SK-N-SH (cell line): ENCODE measurements around the gene FAM107B. TPM values are rescaled to one million over a fixed set of nuclear protein-coding genes. Genes with fewer than 3 reads are reported as not detected.

Experiments
- CTCF ChIA-PET: fragments of 300-600, 350-600 bp; formaldehyde crosslinking; extraction: SDS; loops from one replicate; lab custom pipeline; 2021; lab: Yijun Ruan, JAX
- POLR2A ChIA-PET: fragments of 350-600 bp; sonication (Branson Sonifier 250); formaldehyde crosslinking; extraction: SDS; loops from one replicate; lab custom pipeline; 2020; ENCODE audit warnings: antibody characterized with exemption, inconsistent platforms; lab: Yijun Ruan, JAX
- DNase-seq: peaks from one replicate; pipeline ENCODE4 v3.0.0; 2012
- H2AFZ ChIP-seq: fragments of 200-600 bp; sonication (generic); 2 replicates; pipeline ENCODE4 v1.8.1; 2016; ENCODE audit warnings: antibody characterized with exemption, mild to moderate bottlenecking, low read depth
- H3F3A ChIP-seq: fragments of 200-600 bp; sonication (generic); replicated peaks from 2 replicates; pipeline ENCODE3; 2016; ENCODE audit warnings: antibody characterized with exemption, mild to moderate bottlenecking; ENCODE audit not compliant: insufficient read depth
- H3K27ac ChIP-seq, 2 experiments: fragments of 200-500 bp in 1 of 2; fragments of 200-600 bp in 1 of 2; sonication (Bioruptor generic) in 1 of 2; sonication (generic), shearing (Covaris generic) in 1 of 2; 2 replicates each; pipeline versions ENCODE4 v1.5.1 to v1.6.1; 2014 to 2016; ENCODE audit warnings: low read depth in 2 of 2, inconsistent platforms in 1 of 2, low read length in 1 of 2, mild to moderate bottlenecking in 1 of 2, mixed read lengths in 1 of 2
- H3K27me3 ChIP-seq: fragments of 200-600 bp; sonication (generic), shearing (Covaris generic); 2 replicates; pipeline ENCODE4 v1.6.1; 2016; ENCODE audit warnings: mixed run types; ENCODE audit not compliant: insufficient read depth
- H3K36me3 ChIP-seq, 2 experiments: fragments of 200-500 bp in 1 of 2; fragments of 200-600 bp in 1 of 2; sonication (Bioruptor generic) in 1 of 2; sonication (generic) in 1 of 2; replicated peaks in 1 of 2; 2 replicates each; pipeline versions ENCODE3 to v1.5.1; 2014 to 2016; ENCODE audit warnings: low read length in 1 of 2, mild to moderate bottlenecking in 1 of 2; ENCODE audit not compliant: insufficient read depth in 2 of 2, control insufficient read depth in 1 of 2
- H3K4me1 ChIP-seq, 2 experiments: fragments of 200-500 bp in 1 of 2; fragments of 200-600 bp in 1 of 2; sonication (Bioruptor generic) in 1 of 2; sonication (generic), shearing (Covaris generic) in 1 of 2; 2 replicates each; pipeline versions ENCODE4 v1.5.1 to v1.6.1; 2014 to 2016; ENCODE audit warnings: low read depth in 1 of 2, low read length in 1 of 2, mixed run types in 1 of 2; ENCODE audit not compliant: insufficient read depth in 2 of 2, control insufficient read depth in 1 of 2
- H3K4me2 ChIP-seq: fragments of 200-600 bp; sonication (generic), shearing (Covaris generic); 2 replicates; pipeline ENCODE4 v1.6.1; 2017; ENCODE audit warnings: mixed run types
- H3K4me3 ChIP-seq, 2 experiments: fragments of 200-500 bp in 1 of 2; fragments of 200-600 bp in 1 of 2; sonication (Bioruptor generic) in 1 of 2; sonication (generic), shearing (Covaris generic) in 1 of 2; 2 replicates each; pipeline versions ENCODE4 v1.5.1 to v1.8.1; 2014 to 2016; ENCODE audit warnings: low read depth in 2 of 2, inconsistent platforms in 1 of 2, low read length in 1 of 2, mild to moderate bottlenecking in 1 of 2, mixed read lengths in 1 of 2, moderate library complexity in 1 of 2
- H3K79me2 ChIP-seq: fragments of 200-600 bp; sonication (generic); 2 replicates; pipeline ENCODE4 v1.8.1; 2017; ENCODE audit warnings: mild to moderate bottlenecking; ENCODE audit not compliant: insufficient read depth
- H3K9ac ChIP-seq: fragments of 200-600 bp; sonication (generic); 2 replicates; pipeline ENCODE4 v1.6.1; 2017; ENCODE audit warnings: mixed run types
- H3K9me2 ChIP-seq: fragments of 200-600 bp; sonication (generic); 2 replicates; pipeline ENCODE4 v1.6.1; 2017; ENCODE audit warnings: mixed run types
- H3K9me3 ChIP-seq: fragments of 200-600 bp; sonication (generic); 2 replicates; pipeline ENCODE4 v1.6.1; 2017; ENCODE audit warnings: mixed run types, mild to moderate bottlenecking, moderate library complexity
- H4K20me1 ChIP-seq: fragments of 200-600 bp; sonication (generic); 2 replicates; pipeline ENCODE4 v1.6.1; 2017; ENCODE audit warnings: mild to moderate bottlenecking, mixed run types; ENCODE audit not compliant: insufficient read depth
- EZH2phosphoT487 ChIP-seq: fragments of 200-600 bp; sonication (generic); IDR thresholded peaks from 2 replicates; pipeline ENCODE4 v1.6.1; 2017; ENCODE audit warnings: low read depth, mixed run types, mild to moderate bottlenecking, antibody characterized with exemption, moderate library complexity, borderline replicate concordance
- FOXJ3 ChIP-seq: sonication (generic); formaldehyde crosslinking; IDR thresholded peaks from 2 replicates; pipeline ENCODE4 v1.5.1; 2020; ENCODE audit warnings: mild to moderate bottlenecking, missing genetic modification reagents
- FOXM1 ChIP-seq: IDR thresholded peaks from 2 replicates; pipeline ENCODE4 v1.4.0; 2012; ENCODE audit warnings: low read depth, mild to moderate bottlenecking
- GATA2 ChIP-seq: sonication (generic); formaldehyde crosslinking; IDR thresholded peaks from 2 replicates; pipeline ENCODE4 v1.5.0; 2020; ENCODE audit warnings: mild to moderate bottlenecking, missing genetic modification reagents
- MXI1 ChIP-seq: IDR thresholded peaks from 2 replicates; pipeline ENCODE4 v1.6.1; 2012; ENCODE audit warnings: mild to moderate bottlenecking, low read depth, low read length, improper control_type of control experiment
- NRF1 ChIP-seq: IDR thresholded peaks from 2 replicates; pipeline ENCODE4 v1.6.1; 2012; ENCODE audit warnings: low read depth, mild to moderate bottlenecking, low read length
- RAD21 ChIP-seq: IDR thresholded peaks from 2 replicates; pipeline ENCODE4 v1.6.1; 2012; ENCODE audit warnings: mild to moderate bottlenecking, low read length
- SMC3 ChIP-seq: IDR thresholded peaks from 2 replicates; pipeline ENCODE4 v1.6.1; 2012; ENCODE audit warnings: low read depth, low read length, improper control_type of control experiment
- TCF12 ChIP-seq: IDR thresholded peaks from 2 replicates; pipeline ENCODE4 v1.4.0; 2012
- TEAD4 ChIP-seq: IDR thresholded peaks from 2 replicates; pipeline ENCODE4 v1.4.0; 2012; ENCODE audit warnings: mild to moderate bottlenecking, borderline replicate concordance; ENCODE audit not compliant: insufficient read depth
- WGBS: methylation state at CpG from one replicate; pipeline ENCODE4 v1.1.6; 2017; ENCODE audit warnings: low lambda C conversion rate; 5-methylcytosine and 5-hydroxymethylcytosine counted together
- polyA plus RNA-seq, 3 experiments: library from polyadenylated mRNA; depleted of rRNA; stranded (reverse); fragments of >200 nt; gene quantifications; 2 replicates each; pipeline ENCODE4 v1.2.3, GENCODE V29; 2012
- TF ChIP-seq, protein P1 (sequence below): IDR thresholded peaks from 2 replicates; pipeline ENCODE4 v1.6.1; 2012; ENCODE audit warnings: mild to moderate bottlenecking, low read depth, low read length, moderate library complexity
- TF ChIP-seq, protein P2 (sequence below): IDR thresholded peaks from 2 replicates; pipeline ENCODE4; 2012

The FAM107B gene
- polyA plus RNA-seq, 1 of the 3 experiments (the other 2 are of a cell fraction) = 1.0 TPM

DNA sequence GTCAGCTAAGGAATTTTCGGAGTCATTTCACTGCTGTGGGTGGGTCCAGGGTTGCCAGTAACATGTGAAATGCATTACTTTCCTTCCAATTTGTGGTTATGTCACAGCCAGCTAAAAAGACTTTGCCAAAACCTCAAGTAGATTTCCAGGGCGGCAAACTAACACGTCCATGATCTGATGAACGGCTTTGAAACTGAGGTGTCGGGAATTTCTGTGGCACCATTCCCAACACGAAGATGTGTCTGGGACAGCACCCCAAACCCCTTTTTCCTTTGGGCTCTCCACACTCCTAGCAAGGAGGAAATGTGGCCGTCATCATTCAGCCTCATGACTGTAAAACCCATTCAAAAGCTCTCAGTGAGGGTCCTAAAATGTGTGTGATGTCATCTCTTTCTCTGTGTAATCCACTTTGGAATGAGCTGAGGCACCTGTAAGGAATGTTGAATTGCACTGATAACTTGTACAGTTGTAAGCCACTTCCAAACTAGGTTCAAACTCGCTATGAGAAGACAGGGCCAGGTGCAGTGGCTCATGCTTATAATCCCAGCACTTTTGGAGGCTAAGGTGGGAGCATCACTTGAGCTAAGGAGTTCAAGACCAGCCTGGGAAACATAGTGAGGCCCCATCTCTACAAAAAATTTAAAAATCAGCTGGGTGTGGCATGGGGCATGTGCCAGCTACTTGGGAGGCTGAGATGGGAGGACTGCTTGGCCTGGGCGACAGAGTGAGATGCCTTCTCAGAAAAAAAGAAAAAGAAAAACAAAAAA is 297.9 kb downstream of the FAM107B start (continued):
- TF ChIP-seq FOXJ3 (CRISPR knock-in tag) (no peak), EZH2phosphoT487 (no peak), NRF1 (no peak), TCF12 (no peak)

DNA sequence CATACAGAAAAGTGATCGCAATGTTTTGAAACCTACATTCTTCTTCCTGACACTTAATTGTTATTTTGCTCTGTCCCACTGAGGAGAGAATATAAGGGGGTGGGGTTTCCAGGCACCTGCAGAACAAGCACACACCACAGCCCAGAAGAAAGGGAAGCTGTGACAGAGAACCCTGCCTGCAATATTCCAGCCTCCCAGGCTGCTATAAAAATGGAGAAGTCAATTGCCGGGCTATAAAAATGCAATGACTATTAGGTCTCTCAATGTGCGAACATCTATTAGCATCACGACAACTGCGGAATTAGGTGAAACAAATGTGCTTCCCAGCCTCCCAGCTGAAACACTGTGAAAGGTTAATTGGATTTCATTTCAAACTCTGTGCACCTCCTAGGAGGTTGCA is 298.7 kb downstream of the FAM107B start:
- Histone ChIP-seq H3K4me1 (no peaks in the 10 kb centered on the region), H3K9me2 (no peaks in the 10 kb centered on the region)
- TF ChIP-seq SMC3 (no peak), EZH2phosphoT487 (no peak), GATA2 (no peak), MXI1 (no peak), FOXM1 (no peak), RAD21 (no peak), TEAD4 (no peak), TCF12 (no peak)
- TF ChIP-seq, protein P1, sequence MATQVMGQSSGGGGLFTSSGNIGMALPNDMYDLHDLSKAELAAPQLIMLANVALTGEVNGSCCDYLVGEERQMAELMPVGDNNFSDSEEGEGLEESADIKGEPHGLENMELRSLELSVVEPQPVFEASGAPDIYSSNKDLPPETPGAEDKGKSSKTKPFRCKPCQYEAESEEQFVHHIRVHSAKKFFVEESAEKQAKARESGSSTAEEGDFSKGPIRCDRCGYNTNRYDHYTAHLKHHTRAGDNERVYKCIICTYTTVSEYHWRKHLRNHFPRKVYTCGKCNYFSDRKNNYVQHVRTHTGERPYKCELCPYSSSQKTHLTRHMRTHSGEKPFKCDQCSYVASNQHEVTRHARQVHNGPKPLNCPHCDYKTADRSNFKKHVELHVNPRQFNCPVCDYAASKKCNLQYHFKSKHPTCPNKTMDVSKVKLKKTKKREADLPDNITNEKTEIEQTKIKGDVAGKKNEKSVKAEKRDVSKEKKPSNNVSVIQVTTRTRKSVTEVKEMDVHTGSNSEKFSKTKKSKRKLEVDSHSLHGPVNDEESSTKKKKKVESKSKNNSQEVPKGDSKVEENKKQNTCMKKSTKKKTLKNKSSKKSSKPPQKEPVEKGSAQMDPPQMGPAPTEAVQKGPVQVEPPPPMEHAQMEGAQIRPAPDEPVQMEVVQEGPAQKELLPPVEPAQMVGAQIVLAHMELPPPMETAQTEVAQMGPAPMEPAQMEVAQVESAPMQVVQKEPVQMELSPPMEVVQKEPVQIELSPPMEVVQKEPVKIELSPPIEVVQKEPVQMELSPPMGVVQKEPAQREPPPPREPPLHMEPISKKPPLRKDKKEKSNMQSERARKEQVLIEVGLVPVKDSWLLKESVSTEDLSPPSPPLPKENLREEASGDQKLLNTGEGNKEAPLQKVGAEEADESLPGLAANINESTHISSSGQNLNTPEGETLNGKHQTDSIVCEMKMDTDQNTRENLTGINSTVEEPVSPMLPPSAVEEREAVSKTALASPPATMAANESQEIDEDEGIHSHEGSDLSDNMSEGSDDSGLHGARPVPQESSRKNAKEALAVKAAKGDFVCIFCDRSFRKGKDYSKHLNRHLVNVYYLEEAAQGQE = no peak
- TF ChIP-seq, protein P2, sequence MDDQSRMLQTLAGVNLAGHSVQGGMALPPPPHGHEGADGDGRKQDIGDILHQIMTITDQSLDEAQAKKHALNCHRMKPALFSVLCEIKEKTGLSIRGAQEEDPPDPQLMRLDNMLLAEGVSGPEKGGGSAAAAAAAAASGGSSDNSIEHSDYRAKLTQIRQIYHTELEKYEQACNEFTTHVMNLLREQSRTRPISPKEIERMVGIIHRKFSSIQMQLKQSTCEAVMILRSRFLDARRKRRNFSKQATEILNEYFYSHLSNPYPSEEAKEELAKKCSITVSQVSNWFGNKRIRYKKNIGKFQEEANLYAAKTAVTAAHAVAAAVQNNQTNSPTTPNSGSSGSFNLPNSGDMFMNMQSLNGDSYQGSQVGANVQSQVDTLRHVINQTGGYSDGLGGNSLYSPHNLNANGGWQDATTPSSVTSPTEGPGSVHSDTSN = no peak
- TF ChIP-seq, all 33 proteins: peak for 0
- ChIA-PET POLR2A (no interaction called here), CTCF (interaction anchor here (0.9 to 1.5 kb wide), 2 partner anchors 22 to 40 kb away, joined by 3 to 5 read pairs; no protein-coding TSS in a partner anchor)
- WGBS = 96% methylated on average over 5 of the region's 5 CpGs
- H3K27ac ChIP-seq = no peak overlapping the region
- H4K20me1 ChIP-seq = no peaks in the 10 kb centered on the region
- no peaks in the 10 kb centered on the region for H3K79me2 ChIP-seq
- no peaks in the 10 kb centered on the region for H3K27me3 ChIP-seq
- no peak overlapping the region for H3K4me2 ChIP-seq
- no peak for DNase-seq
- H3K4me3 ChIP-seq = no peak overlapping the region
- H3F3A ChIP-seq = no peaks in the 10 kb centered on the region
- no peak overlapping the region for H2AFZ ChIP-seq
- no peak overlapping the region for H3K9ac ChIP-seq
- H3K36me3 ChIP-seq = no peaks in the 10 kb centered on the region
- no peaks in the 10 kb centered on the region for H3K9me3 ChIP-seq
